ENCODE measurements around the gene MYO7A. TPM values are rescaled to one million over a fixed set of nuclear protein-coding genes. Genes with fewer than 3 reads are reported as not detected.

The MYO7A gene
- polyA plus RNA-seq, 1 donor (not counting 4 experiments of a cell fraction or from before 2014, with no cell fraction given): 0.75 TPM

DNA sequence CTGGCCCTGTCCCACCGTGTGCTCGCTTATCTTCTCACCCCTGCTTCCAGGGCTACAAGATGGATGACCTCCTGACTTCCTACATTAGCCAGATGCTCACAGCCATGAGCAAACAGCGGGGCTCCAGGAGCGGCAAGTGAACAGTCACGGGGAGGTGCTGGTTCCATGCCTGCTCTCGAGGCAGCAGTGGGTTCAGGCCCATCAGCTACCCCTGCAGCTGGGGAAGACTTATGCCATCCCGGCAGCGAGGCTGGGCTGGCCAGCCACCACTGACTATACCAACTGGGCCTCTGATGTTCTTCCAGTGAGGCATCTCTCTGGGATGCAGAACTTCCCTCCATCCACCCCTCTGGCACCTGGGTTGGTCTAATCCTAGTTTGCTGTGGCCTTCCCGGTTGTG, 86.5 kb downstream of the MYO7A start:
- Histone ChIP-seq H3K4me1 (ENCODE audit: control insufficient read depth, extremely low read depth, insufficient read depth, low read length) (no peaks in the 10 kb centered on the region), H3K9me1 (ENCODE audit: control insufficient read depth, extremely low read depth, insufficient read depth, low read length) (no peaks in the 10 kb centered on the region), H3K36me3 (ENCODE audit: control insufficient read depth in 2 of 2, extremely low read depth in 1 of 2, insufficient read depth in 2 of 2, low read length in 2 of 2) (no peaks in the 10 kb centered on the region), H3K27ac (ENCODE audit: control insufficient read depth, insufficient read depth, low read length) (no peak overlapping the region), H4K20me1 (ENCODE audit: control insufficient read depth, extremely low read depth, insufficient read depth, low read length) (no peaks in the 10 kb centered on the region), H3K4me3 (ENCODE audit: control insufficient read depth in 2 of 3, extremely low read depth in 1 of 3, insufficient read depth in 2 of 3, low read depth in 1 of 3, low read length in 3 of 3) (no peak overlapping the region), H3K79me2 (ENCODE audit: control insufficient read depth, insufficient read depth, low read length) (no peaks in the 10 kb centered on the region), H3K27me3 (ENCODE audit: control insufficient read depth, extremely low read depth, insufficient read depth, low read length) (no peaks in the 10 kb centered on the region), H3K9ac (ENCODE audit: control insufficient read depth, extremely low read depth, insufficient read depth, low read length) (no peak overlapping the region), H3K4me2 (ENCODE audit: control insufficient read depth, extremely low read depth, insufficient read depth, low read depth, low read length) (no peak overlapping the region), H2AFZ (ENCODE audit: control insufficient read depth, low read length) (no peak overlapping the region), H3K9me3 (ENCODE audit: control insufficient read depth, low read depth, low read length) (no peaks in the 10 kb centered on the region)
- DNase-seq (ENCODE audit: low read depth, low spot score) (no peak), FAIRE-seq (no peak)
- dilution Hi-C loops (cut with MboI; ENCODE audit: extremely low pct_ligation_motif_present, low sequenced_read_pairs): no loop called here
- no peak for TF ChIP-seq EZH2 (IDR thresholded peaks at IDR 0.05; ENCODE audit: low read length)
- TF ChIP-seq, protein P1, sequence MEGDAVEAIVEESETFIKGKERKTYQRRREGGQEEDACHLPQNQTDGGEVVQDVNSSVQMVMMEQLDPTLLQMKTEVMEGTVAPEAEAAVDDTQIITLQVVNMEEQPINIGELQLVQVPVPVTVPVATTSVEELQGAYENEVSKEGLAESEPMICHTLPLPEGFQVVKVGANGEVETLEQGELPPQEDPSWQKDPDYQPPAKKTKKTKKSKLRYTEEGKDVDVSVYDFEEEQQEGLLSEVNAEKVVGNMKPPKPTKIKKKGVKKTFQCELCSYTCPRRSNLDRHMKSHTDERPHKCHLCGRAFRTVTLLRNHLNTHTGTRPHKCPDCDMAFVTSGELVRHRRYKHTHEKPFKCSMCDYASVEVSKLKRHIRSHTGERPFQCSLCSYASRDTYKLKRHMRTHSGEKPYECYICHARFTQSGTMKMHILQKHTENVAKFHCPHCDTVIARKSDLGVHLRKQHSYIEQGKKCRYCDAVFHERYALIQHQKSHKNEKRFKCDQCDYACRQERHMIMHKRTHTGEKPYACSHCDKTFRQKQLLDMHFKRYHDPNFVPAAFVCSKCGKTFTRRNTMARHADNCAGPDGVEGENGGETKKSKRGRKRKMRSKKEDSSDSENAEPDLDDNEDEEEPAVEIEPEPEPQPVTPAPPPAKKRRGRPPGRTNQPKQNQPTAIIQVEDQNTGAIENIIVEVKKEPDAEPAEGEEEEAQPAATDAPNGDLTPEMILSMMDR (optimal IDR thresholded peaks at IDR 0.05 in 1 of 3, IDR thresholded peaks at IDR 0.05 in 1 of 3, conservative IDR thresholded peaks at IDR 0.05 in 1 of 3; ENCODE audit: extremely low read depth in 1 of 3, insufficient read depth in 2 of 3, low read length in 3 of 3): no peak

DNA sequence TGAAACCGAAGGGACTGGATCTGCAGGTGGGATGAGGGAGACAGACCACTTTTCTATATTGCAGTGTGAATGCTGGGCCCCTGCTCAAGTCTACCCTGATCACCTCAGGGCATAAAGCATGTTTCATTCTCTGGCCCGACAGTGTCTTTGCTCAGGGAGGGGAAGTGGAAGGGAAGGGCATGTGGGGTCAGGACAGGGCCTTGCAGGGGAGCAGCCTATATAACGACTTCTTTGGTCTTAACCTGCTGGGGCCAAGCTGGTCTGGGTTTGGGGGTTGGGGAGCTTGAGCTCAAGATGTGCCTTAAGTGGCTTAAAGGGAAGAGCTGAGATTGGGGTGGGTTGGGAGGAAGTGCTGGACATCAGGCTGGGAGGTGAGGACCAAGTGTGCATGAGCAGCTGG, 87.1 kb downstream of the MYO7A start:
- FAIRE-seq (no peak), DNase-seq (ENCODE audit: low read depth, low spot score) (no peak)
- Histone ChIP-seq H3K79me2 (ENCODE audit: control insufficient read depth, insufficient read depth, low read length) (no peaks in the 10 kb centered on the region), H3K27ac (ENCODE audit: control insufficient read depth, insufficient read depth, low read length) (no peak overlapping the region), H3K4me2 (ENCODE audit: control insufficient read depth, extremely low read depth, insufficient read depth, low read depth, low read length) (no peak overlapping the region), H3K27me3 (ENCODE audit: control insufficient read depth, extremely low read depth, insufficient read depth, low read length) (no peaks in the 10 kb centered on the region), H3K4me3 (ENCODE audit: control insufficient read depth in 2 of 3, extremely low read depth in 1 of 3, insufficient read depth in 2 of 3, low read depth in 1 of 3, low read length in 3 of 3) (no peak overlapping the region), H4K20me1 (ENCODE audit: control insufficient read depth, extremely low read depth, insufficient read depth, low read length) (no peaks in the 10 kb centered on the region), H3K9me1 (ENCODE audit: control insufficient read depth, extremely low read depth, insufficient read depth, low read length) (no peaks in the 10 kb centered on the region), H2AFZ (ENCODE audit: control insufficient read depth, low read length) (no peak overlapping the region), H3K36me3 (ENCODE audit: control insufficient read depth in 2 of 2, extremely low read depth in 1 of 2, insufficient read depth in 2 of 2, low read length in 2 of 2) (no peaks in the 10 kb centered on the region), H3K9ac (ENCODE audit: control insufficient read depth, extremely low read depth, insufficient read depth, low read length) (no peak overlapping the region), H3K4me1 (ENCODE audit: control insufficient read depth, extremely low read depth, insufficient read depth, low read length) (no peaks in the 10 kb centered on the region), H3K9me3 (ENCODE audit: control insufficient read depth, low read depth, low read length) (no peaks in the 10 kb centered on the region)
- TF ChIP-seq, protein P1 (optimal IDR thresholded peaks at IDR 0.05 in 1 of 3, IDR thresholded peaks at IDR 0.05 in 1 of 3, conservative IDR thresholded peaks at IDR 0.05 in 1 of 3; ENCODE audit: extremely low read depth in 1 of 3, insufficient read depth in 2 of 3, low read length in 3 of 3): no peak
- TF ChIP-seq EZH2 (IDR thresholded peaks at IDR 0.05; ENCODE audit: low read length): no peak
- dilution Hi-C loops (cut with MboI; ENCODE audit: extremely low pct_ligation_motif_present, low sequenced_read_pairs): no loop called here

Measured in keratinocyte (primary cell).